HCT116 (cell line): Measurements from ENCODE around the gene ZFTA. TPM values are rescaled to one million over a fixed set of nuclear protein-coding genes. Genes with fewer than 3 reads are reported as not detected.

Experiments
- ATAC-seq: fragments of 200-7000 bp; cut with Tn5 transposase; 2 replicates; pipeline ENCODE4 v1.9.1; 2020; ENCODE audit warnings: mild to moderate bottlenecking, moderate library complexity
- BruUV-seq: library from RNA; stranded (reverse); fragments of 400-500 nt; replicated peaks from 2 replicates; lab custom pipeline; 2021; lab: Mats Ljungman, UMichigan
- CTCF ChIA-PET: fragments of 300-600 bp; sonication (Branson Sonifier 250); formaldehyde crosslinking; loops from one replicate; lab custom pipeline; 2021; ENCODE audit warnings: antibody characterized with exemption; lab: Charles Lee
- POLR2A ChIA-PET: fragments of 300-600, 350-600 bp; sonication (Branson Sonifier 250); formaldehyde crosslinking; loops from one replicate; lab custom pipeline; 2021; ENCODE audit warnings: antibody characterized with exemption; lab: Charles Lee
- RAD21 ChIA-PET, 2 experiments: fragments of 300-600 bp; sonication (Branson Sonifier 250); formaldehyde crosslinking; loops; one replicate each; lab custom pipeline; 2023; ENCODE audit warnings: low total read pairs in 2 of 2; ENCODE audit not compliant: uncharacterized antibody in 2 of 2, unreplicated experiment in 2 of 2, low non-redundant PET in 1 of 2; lab: Charles Lee
- DNase-seq: peaks from one replicate; pipeline ENCODE4 v3.0.0-alpha.2; 2010; ENCODE audit warnings: low read depth, low spot score
- H2AFZ ChIP-seq: fragments of 200-600 bp; shearing (Covaris generic), sonication (generic); 2 replicates; pipeline ENCODE4 v1.6.1; 2017; ENCODE audit warnings: low read depth, mixed run types, mixed read lengths, antibody characterized with exemption, low read length; ENCODE audit not compliant: poor library complexity, severe bottlenecking
- H3K27ac ChIP-seq: 2 replicates; pipeline ENCODE4 v1.5.1; 2012; ENCODE audit warnings: low read depth, low read length
- H3K27me3 ChIP-seq: fragments of 200-600 bp; sonication (generic); 2 replicates; pipeline ENCODE4 v1.6.1; 2016; ENCODE audit warnings: mixed run types, low read length, mixed read lengths; ENCODE audit not compliant: insufficient read depth
- H3K36me3 ChIP-seq, 2 experiments: fragments of 200-500 bp in 1 of 2; fragments of 200-600 bp in 1 of 2; sonication (Bioruptor generic) in 1 of 2; sonication (generic) in 1 of 2; 2 replicates each; pipeline versions ENCODE4 v1.5.1 to v1.6.1; 2014 to 2016; ENCODE audit warnings: low read length in 2 of 2, inconsistent platforms in 1 of 2, mixed read lengths in 1 of 2, mixed run types in 1 of 2; ENCODE audit not compliant: insufficient read depth in 2 of 2, control insufficient read depth in 1 of 2
- H3K4me1 ChIP-seq, 2 experiments: fragments of 200-600 bp in 1 of 2; sonication (generic) in 1 of 2; 2 replicates each; pipeline versions ENCODE4 v1.5.1 to v1.6.1; 2012 to 2017; ENCODE audit warnings: low read length in 2 of 2, inconsistent platforms in 1 of 2, mild to moderate bottlenecking in 1 of 2, mixed read lengths in 1 of 2, mixed run types in 1 of 2, moderate library complexity in 1 of 2; ENCODE audit not compliant: insufficient read depth in 2 of 2, control insufficient read depth in 1 of 2
- H3K4me2 ChIP-seq: fragments of 200-600 bp; sonication (generic); 2 replicates; pipeline ENCODE4 v1.6.1; 2017; ENCODE audit warnings: mixed run types, low read length, mixed read lengths
- H3K4me3 ChIP-seq, 2 experiments: fragments of 200-600 bp in 1 of 2; sonication (generic) in 1 of 2; replicated peaks in 1 of 2; 2 replicates each; pipeline ENCODE4 v1.5.1; 2011 to 2016; ENCODE audit warnings: low read length in 2 of 2, control low read depth in 1 of 2, low read depth in 1 of 2, mild to moderate bottlenecking in 1 of 2, mixed read lengths in 1 of 2, mixed run types in 1 of 2
- H3K79me2 ChIP-seq: fragments of 200-600 bp; sonication (generic); 2 replicates; pipeline ENCODE4 v1.6.1; 2017; ENCODE audit warnings: mild to moderate bottlenecking, mixed run types, low read length, moderate library complexity, mixed read lengths; ENCODE audit not compliant: insufficient read depth
- H3K9ac ChIP-seq: fragments of 200-600 bp; sonication (generic); 2 replicates; pipeline ENCODE4 v1.6.1; 2016; ENCODE audit warnings: low read length, mixed read lengths
- H3K9me2 ChIP-seq: fragments of 200-600 bp; sonication (generic), shearing (Covaris generic); 2 replicates; pipeline ENCODE4 v1.6.1; 2017; ENCODE audit warnings: mixed run types, mild to moderate bottlenecking, moderate library complexity; ENCODE audit not compliant: insufficient read depth
- H3K9me3 ChIP-seq, 2 experiments: fragments of 200-500 bp in 1 of 2; fragments of 200-600 bp in 1 of 2; sonication (Bioruptor generic) in 1 of 2; sonication (generic) in 1 of 2; 2 replicates each; pipeline ENCODE4 v1.6.1; 2014 to 2017; ENCODE audit warnings: low read length in 2 of 2, mixed read lengths in 2 of 2, inconsistent platforms in 1 of 2, low read depth in 1 of 2, mild to moderate bottlenecking in 1 of 2, mixed run types in 1 of 2, moderate library complexity in 1 of 2; ENCODE audit not compliant: control insufficient read depth in 1 of 2, insufficient read depth in 1 of 2
- H4K20me1 ChIP-seq: fragments of 200-600 bp; sonication (generic), shearing (Covaris generic); 2 replicates; pipeline ENCODE4 v1.6.1; 2017; ENCODE audit warnings: mixed run types, mild to moderate bottlenecking, moderate library complexity; ENCODE audit not compliant: insufficient read depth
- CBX3 ChIP-seq: IDR thresholded peaks from 2 replicates; pipeline ENCODE4 v1.6.1; 2012; ENCODE audit warnings: low read depth
- CEBPB ChIP-seq: IDR thresholded peaks from 2 replicates; pipeline ENCODE4 v1.6.1; 2012; ENCODE audit warnings: low read depth
- EGR1 ChIP-seq: IDR thresholded peaks from 2 replicates; pipeline ENCODE4 v1.6.1; 2012; ENCODE audit warnings: low read depth
- EZH2 ChIP-seq: fragments of 200-600 bp; sonication (generic); IDR thresholded peaks from 2 replicates; pipeline ENCODE4 v1.6.1; 2017; ENCODE audit warnings: antibody characterized with exemption, mixed run types
- EZH2phosphoT487 ChIP-seq: fragments of 200-600 bp; IDR thresholded peaks from 2 replicates; pipeline ENCODE4 v1.6.1; 2018; ENCODE audit warnings: antibody characterized with exemption, borderline replicate concordance
- FOSL1 ChIP-seq: IDR thresholded peaks from 2 replicates; pipeline ENCODE4 v1.6.1; 2012; ENCODE audit warnings: low read depth
- JUND ChIP-seq: IDR thresholded peaks from 2 replicates; pipeline ENCODE4 v1.6.1; 2012
- POLR2AphosphoS5 ChIP-seq: IDR thresholded peaks from 2 replicates; pipeline ENCODE4 v1.6.1; 2011; ENCODE audit warnings: mild to moderate bottlenecking, low read depth, low read length, moderate library complexity
- SIN3A ChIP-seq: IDR thresholded peaks from 2 replicates; pipeline ENCODE4 v1.6.1; 2012; ENCODE audit warnings: low read depth
- SRF ChIP-seq: IDR thresholded peaks from 2 replicates; pipeline ENCODE4 v1.6.1; 2012; ENCODE audit warnings: low read depth
- TCF7L2 ChIP-seq: IDR thresholded peaks from 2 replicates; pipeline ENCODE4 v1.7.0; 2011; ENCODE audit warnings: borderline replicate concordance, inconsistent platforms; ENCODE audit not compliant: insufficient read depth, insufficient read length; ENCODE audit errors: extremely low read depth
- YY1 ChIP-seq: IDR thresholded peaks from 2 replicates; pipeline ENCODE4 v1.6.1; 2011; ENCODE audit warnings: low read length, low read depth, moderate library complexity, mild to moderate bottlenecking; ENCODE audit not compliant: insufficient replicate concordance; ENCODE audit errors: extremely low read depth
- intact Hi-C: fragments of 100-400 bp; cut with micrococcal nuclease; formaldehyde crosslinking; loops from 2 replicates; pipeline ENCODE4 v1.10.0; 2022
- total RNA-seq: library from RNA; stranded (reverse); gene quantifications from one replicate; pipeline ENCODE4 v1.2.1, GENCODE V29; 2021; ENCODE audit not compliant: unreplicated experiment
- TF ChIP-seq, protein P1 (sequence below): IDR thresholded peaks from 2 replicates; pipeline ENCODE4 v1.6.1; 2012
- TF ChIP-seq, protein P2 (sequence below): IDR thresholded peaks from 2 replicates; pipeline ENCODE4 v1.6.1; 2011; ENCODE audit warnings: mild to moderate bottlenecking, low read length, moderate library complexity; ENCODE audit not compliant: insufficient replicate concordance; ENCODE audit errors: extremely low read depth
- TF ChIP-seq, protein P3 (sequence below): IDR thresholded peaks from 2 replicates; pipeline ENCODE4 v1.6.1; 2012; ENCODE audit warnings: low read depth

The ZFTA gene
- total RNA-seq, 1 experiment from 2014 or later = 14.7 TPM

DNA sequence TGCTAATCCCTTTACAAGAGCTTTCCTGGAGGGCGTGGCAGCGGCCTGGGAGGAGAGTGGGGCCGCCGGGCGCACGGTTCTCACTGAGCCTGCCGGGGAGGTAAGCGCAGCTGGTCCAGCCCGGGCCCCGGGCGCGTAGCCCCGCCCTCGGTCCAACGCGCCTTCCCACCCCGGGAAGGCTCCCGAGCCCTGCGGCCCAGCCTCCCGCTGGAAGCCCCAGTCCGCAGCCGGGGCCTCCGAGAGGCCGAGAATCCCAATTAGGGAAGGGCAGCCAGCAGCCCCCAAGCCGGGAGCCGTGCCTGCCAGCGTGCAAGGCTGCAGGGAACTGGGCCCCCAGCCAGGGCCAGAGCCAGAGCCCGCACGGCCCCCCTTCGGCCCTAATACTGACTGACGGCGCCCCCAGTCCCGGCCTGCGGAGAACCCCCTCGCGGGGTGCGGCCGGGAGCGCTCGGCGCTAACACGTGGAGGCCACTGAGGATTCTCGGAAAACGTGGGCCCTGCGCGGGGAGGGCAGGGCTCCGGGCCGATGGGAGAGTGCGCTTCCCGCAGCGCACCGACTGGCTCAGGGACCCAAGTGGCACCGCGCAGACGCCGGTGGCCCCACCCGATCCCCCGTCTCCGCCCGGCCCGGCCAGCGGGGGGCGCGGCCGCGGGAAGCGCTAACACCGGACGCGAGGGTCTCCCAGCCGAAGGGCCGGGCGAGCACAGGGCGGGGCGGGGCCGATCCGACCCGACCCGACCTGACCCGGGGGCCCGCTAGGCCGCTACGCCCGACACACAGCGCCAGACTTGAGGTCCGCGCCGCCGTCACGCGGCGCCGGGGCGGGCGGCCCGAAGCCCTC lies 5.7 kb downstream of the ZFTA start:
- TF ChIP-seq, protein P1, sequence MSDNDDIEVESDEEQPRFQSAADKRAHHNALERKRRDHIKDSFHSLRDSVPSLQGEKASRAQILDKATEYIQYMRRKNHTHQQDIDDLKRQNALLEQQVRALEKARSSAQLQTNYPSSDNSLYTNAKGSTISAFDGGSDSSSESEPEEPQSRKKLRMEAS = no peak
- no peak for TF ChIP-seq CEBPB
- TF ChIP-seq FOSL1 = no peak
- no peak for TF ChIP-seq SIN3A
- no peak for TF ChIP-seq POLR2AphosphoS5
- TF ChIP-seq, protein P2, sequence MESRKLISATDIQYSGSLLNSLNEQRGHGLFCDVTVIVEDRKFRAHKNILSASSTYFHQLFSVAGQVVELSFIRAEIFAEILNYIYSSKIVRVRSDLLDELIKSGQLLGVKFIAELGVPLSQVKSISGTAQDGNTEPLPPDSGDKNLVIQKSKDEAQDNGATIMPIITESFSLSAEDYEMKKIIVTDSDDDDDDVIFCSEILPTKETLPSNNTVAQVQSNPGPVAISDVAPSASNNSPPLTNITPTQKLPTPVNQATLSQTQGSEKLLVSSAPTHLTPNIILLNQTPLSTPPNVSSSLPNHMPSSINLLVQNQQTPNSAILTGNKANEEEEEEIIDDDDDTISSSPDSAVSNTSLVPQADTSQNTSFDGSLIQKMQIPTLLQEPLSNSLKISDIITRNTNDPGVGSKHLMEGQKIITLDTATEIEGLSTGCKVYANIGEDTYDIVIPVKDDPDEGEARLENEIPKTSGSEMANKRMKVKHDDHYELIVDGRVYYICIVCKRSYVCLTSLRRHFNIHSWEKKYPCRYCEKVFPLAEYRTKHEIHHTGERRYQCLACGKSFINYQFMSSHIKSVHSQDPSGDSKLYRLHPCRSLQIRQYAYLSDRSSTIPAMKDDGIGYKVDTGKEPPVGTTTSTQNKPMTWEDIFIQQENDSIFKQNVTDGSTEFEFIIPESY = no peak
- no peak for TF ChIP-seq JUND
- TF ChIP-seq EGR1 = no peak
- TF ChIP-seq YY1 = no peak
- no peak for TF ChIP-seq EZH2phosphoT487
- TF ChIP-seq SRF = no peak
- TF ChIP-seq, protein P3, sequence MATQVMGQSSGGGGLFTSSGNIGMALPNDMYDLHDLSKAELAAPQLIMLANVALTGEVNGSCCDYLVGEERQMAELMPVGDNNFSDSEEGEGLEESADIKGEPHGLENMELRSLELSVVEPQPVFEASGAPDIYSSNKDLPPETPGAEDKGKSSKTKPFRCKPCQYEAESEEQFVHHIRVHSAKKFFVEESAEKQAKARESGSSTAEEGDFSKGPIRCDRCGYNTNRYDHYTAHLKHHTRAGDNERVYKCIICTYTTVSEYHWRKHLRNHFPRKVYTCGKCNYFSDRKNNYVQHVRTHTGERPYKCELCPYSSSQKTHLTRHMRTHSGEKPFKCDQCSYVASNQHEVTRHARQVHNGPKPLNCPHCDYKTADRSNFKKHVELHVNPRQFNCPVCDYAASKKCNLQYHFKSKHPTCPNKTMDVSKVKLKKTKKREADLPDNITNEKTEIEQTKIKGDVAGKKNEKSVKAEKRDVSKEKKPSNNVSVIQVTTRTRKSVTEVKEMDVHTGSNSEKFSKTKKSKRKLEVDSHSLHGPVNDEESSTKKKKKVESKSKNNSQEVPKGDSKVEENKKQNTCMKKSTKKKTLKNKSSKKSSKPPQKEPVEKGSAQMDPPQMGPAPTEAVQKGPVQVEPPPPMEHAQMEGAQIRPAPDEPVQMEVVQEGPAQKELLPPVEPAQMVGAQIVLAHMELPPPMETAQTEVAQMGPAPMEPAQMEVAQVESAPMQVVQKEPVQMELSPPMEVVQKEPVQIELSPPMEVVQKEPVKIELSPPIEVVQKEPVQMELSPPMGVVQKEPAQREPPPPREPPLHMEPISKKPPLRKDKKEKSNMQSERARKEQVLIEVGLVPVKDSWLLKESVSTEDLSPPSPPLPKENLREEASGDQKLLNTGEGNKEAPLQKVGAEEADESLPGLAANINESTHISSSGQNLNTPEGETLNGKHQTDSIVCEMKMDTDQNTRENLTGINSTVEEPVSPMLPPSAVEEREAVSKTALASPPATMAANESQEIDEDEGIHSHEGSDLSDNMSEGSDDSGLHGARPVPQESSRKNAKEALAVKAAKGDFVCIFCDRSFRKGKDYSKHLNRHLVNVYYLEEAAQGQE = no peak
- TF ChIP-seq TCF7L2 = no peak
- TF ChIP-seq CBX3 = no peak
- TF ChIP-seq EZH2 = no peak
- POLR2A ChIA-PET = no interaction called here
- H2AFZ ChIP-seq = no peak overlapping the region
- peaks cover 5 to 6% of the 10 kb centered on the region in 2 experiments; a peak in 2 of 4 replicates for H3K36me3 ChIP-seq
- DNase-seq = no peak
- H3K9me3 ChIP-seq = no peaks in the 10 kb centered on the region
- peaks cover 9% of the 10 kb centered on the region; the same call in 1 of the 2 replicates for H4K20me1 ChIP-seq
- no peak overlapping the region for H3K4me3 ChIP-seq
- intact Hi-C loops = no loop called here
- no TSS peak for BruUV-seq
- no peaks in the 10 kb centered on the region for H3K9me2 ChIP-seq
- peaks cover 10 to 16% of the 10 kb centered on the region in 2 experiments for H3K4me1 ChIP-seq
- H3K79me2 ChIP-seq = peaks cover 19% of the 10 kb centered on the region
- no peak for ATAC-seq
- no peaks in the 10 kb centered on the region for H3K27me3 ChIP-seq
- H3K27ac ChIP-seq = no peak overlapping the region
- no peak overlapping the region for H3K4me2 ChIP-seq
- H3K9ac ChIP-seq = no peak overlapping the region
- CTCF ChIA-PET = no interaction called here
- RAD21 ChIA-PET = no interaction called here
